Fibroblast of skin of abdomen (primary cell): ENCODE measurements around the gene PANX2.
"Not testable (repeated sequence)": the region's sequence is repeated elsewhere in the genome, so short reads cannot be mapped to it uniquely, and the experiment has no call there.

Experiments
- DNase-seq: peaks from one replicate; pipeline ENCODE4 v3.0.0-alpha.2; 2013

Gene PANX2

GRCh38 chr22:50148166-50148500 is 22.4 kb upstream of the PANX2 start:
- DNase-seq: no peak

- no peak for DNase-seq
These were observed 21.4 kb upstream of the PANX2 start for GRCh38 chr22:50148991-50149721.

GRCh38 chr22:50150161-50151129 is 20.1 kb upstream of the PANX2 start:
- no peak for DNase-seq

- DNase-seq: no peak
These were observed 18.7 kb upstream of the PANX2 start for GRCh38 chr22:50151571-50152537.

- DNase-seq: no peak
These were observed 17.3 kb upstream of the PANX2 start for GRCh38 chr22:50153056-50153755.

GRCh38 chr22:50153756-50154140 is 16.8 kb upstream of the PANX2 start:
- DNase-seq: no peak

- no peak for DNase-seq
These were observed 12.7 kb upstream of the PANX2 start for GRCh38 chr22:50157709-50158375.

- no peak for DNase-seq
These were observed 9.6 kb upstream of the PANX2 start for GRCh38 chr22:50160947-50161346.

- no peak for DNase-seq
These were observed 8.8 kb upstream of the PANX2 start for GRCh38 chr22:50161508-50162390.

GRCh38 chr22:50162391-50162956 is 8.1 kb upstream of the PANX2 start:
- no peak for DNase-seq

GRCh38 chr22:50165436-50166123 is 5.0 kb upstream of the PANX2 start:
- DNase-seq: no peak

- DNase-seq: no peak
These were observed 2.6 kb upstream of the PANX2 start for GRCh38 chr22:50167689-50168489.

GRCh38 chr22:50168490-50169180 is 1.9 kb upstream of the PANX2 start:
- DNase-seq: not testable (repeated sequence)

GRCh38 chr22:50169181-50169759 is 1.3 kb upstream of the PANX2 start:
- no peak for DNase-seq

GRCh38 chr22:50169774-50170341 is 673 bp upstream of the PANX2 start:
- DNase-seq: no peak

GRCh38 chr22:50171319-50171964 is 911 bp downstream of the PANX2 start:
- DNase-seq: no peak
